ENCODE results near the gene ALKBH2.

GRCh38 chr12:109047081-109047805 lies 46.0 kb downstream of the ALKBH2 start:
- TF ChIP-seq EZH2 (IDR thresholded peaks at IDR 0.05; ENCODE audit: insufficient read depth, poor library complexity, severe bottlenecking), result no peak
- no peak for TF ChIP-seq EZH2phosphoT487 (IDR thresholded peaks at IDR 0.05; ENCODE audit: insufficient read depth, low read depth)
